H7 (cell line): ENCODE measurements around the gene UCP3. TPM values are rescaled to one million over a fixed set of nuclear protein-coding genes. Genes with fewer than 3 reads are reported as not detected.

Experiments used
- DNase-seq: peaks from one replicate; pipeline ENCODE4 v3.0.0; 2012
- H3K27me3 ChIP-seq: 2 replicates; pipeline ENCODE4 v1.6.0; 2011; ENCODE audit warnings: mild to moderate bottlenecking, low read length; ENCODE audit not compliant: control insufficient read depth, insufficient read depth
- H3K36me3 ChIP-seq: replicated peaks from 2 replicates; pipeline ENCODE4 v1.5.1; 2011; ENCODE audit warnings: low read length; ENCODE audit not compliant: control insufficient read depth, insufficient read depth
- H3K4me3 ChIP-seq: 2 replicates; pipeline ENCODE4 v1.5.1; 2011; ENCODE audit warnings: low read depth, mild to moderate bottlenecking, control low read depth, low read length, moderate library complexity; ENCODE audit not compliant: insufficient read depth
- total RNA-seq: library from RNA; depleted of rRNA; stranded (reverse); fragments of >200 nt; shearing (Covaris generic); gene quantifications from 2 replicates; pipeline ENCODE4 v1.2.3, GENCODE V29; 2014; rRNA removed

The UCP3 gene
- total RNA-seq, 1 experiment from 2014 or later: 0.10 TPM

DNA sequence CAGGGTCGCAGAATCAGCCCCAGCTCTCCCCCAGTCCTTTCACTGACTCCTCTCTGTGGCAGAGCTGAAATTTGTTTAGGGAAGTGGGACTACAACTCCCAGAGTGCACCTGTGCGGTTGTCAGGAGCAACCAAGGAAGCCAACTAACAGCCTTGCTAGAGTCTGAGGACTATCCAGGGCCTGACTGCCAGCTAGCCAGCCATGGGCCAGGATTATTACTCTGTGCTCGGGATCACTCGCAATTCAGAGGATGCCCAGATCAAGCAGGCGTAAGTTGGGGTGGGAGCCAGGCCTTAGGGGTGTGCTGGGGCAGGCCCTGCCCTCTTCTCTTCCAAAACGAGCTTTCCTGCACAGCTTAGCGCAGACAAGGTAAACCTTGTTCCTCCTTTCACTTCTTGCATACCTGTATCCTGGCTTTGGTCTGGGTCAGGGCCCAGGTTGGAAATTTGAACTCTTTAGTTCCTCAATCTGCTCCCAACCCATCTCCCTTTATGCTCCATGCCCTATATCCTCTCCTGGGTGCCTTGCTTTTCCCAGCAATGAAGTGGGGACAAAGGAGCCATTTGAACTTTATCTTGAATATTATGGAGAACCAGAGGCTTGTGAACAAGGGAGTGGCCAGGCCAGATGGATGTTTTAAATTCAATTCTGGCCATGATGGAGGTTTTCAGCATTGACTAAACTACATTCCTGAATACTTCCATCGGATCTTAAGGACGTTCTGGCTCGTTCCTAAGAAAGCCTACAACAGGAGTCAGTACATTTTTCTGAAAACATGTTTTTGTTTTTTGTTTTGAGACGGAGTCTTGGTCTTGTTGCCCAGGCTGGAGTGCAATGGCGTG is 57.8 kb downstream of the UCP3 start, which contains the start of gene DNAJB13:
DNAJB13 (plus strand) TSS at position 158 of the 842 bp plus-strand sequence; CDS start at position 202, 44 bp downstream.
- H3K36me3 ChIP-seq: no peaks in the 10 kb centered on the region
- H3K27me3 ChIP-seq: no peaks in the 10 kb centered on the region
- peak; percentile 88 for DNase-seq
- H3K4me3 ChIP-seq: no peak within 1 kb of the TSS

Other genes starting within 250 kb of the UCP3 start
- gene RAB6A, start 248.0 kb downstream of the UCP3 start, total RNA-seq: 63.4 and 73.0 TPM in 2 replicates
- gene MRPL48, start 221.2 kb downstream of the UCP3 start, total RNA-seq: 57.7 and 58.7 TPM in 2 replicates
- gene COA4, start 132.2 kb downstream of the UCP3 start, total RNA-seq: 138 and 161 TPM in 2 replicates
- gene PAAF1, start 132.1 kb downstream of the UCP3 start, total RNA-seq: 19.5 and 23.3 TPM in 2 replicates
- gene DNAJB13, start 58.1 kb downstream of the UCP3 start, total RNA-seq: not detected in 2 replicates
- 32.4 and 43.6 TPM in 2 replicates for gene UCP2, start 26.2 kb downstream of the UCP3 start, total RNA-seq
- 8.0 and 14.4 TPM in 2 replicates for gene C2CD3, start 161.9 kb upstream of the UCP3 start, total RNA-seq
- 33.2 and 38.6 TPM in 2 replicates for gene PPME1, start 162.2 kb upstream of the UCP3 start, total RNA-seq